Measurements from ENCODE around the gene PIGN.
"Not testable (repeated sequence)": the region's sequence is repeated elsewhere in the genome, so short reads cannot be mapped to it uniquely, and the experiment has no call there.

Gene PIGN

GRCh38 chr18:62048279-62048678 lies 138.6 kb downstream of the PIGN start:
- no peak for TF ChIP-seq POLR2A (IDR thresholded peaks at IDR 0.05; ENCODE audit: extremely low read depth, insufficient read length)
- no peak for TF ChIP-seq MYC (IDR thresholded peaks at IDR 0.05; ENCODE audit: low read depth, low read length)
- TF ChIP-seq, protein P1, sequence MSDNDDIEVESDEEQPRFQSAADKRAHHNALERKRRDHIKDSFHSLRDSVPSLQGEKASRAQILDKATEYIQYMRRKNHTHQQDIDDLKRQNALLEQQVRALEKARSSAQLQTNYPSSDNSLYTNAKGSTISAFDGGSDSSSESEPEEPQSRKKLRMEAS (IDR thresholded peaks at IDR 0.05; ENCODE audit: low read depth, low read length): no peak
- TF ChIP-seq, protein P2, sequence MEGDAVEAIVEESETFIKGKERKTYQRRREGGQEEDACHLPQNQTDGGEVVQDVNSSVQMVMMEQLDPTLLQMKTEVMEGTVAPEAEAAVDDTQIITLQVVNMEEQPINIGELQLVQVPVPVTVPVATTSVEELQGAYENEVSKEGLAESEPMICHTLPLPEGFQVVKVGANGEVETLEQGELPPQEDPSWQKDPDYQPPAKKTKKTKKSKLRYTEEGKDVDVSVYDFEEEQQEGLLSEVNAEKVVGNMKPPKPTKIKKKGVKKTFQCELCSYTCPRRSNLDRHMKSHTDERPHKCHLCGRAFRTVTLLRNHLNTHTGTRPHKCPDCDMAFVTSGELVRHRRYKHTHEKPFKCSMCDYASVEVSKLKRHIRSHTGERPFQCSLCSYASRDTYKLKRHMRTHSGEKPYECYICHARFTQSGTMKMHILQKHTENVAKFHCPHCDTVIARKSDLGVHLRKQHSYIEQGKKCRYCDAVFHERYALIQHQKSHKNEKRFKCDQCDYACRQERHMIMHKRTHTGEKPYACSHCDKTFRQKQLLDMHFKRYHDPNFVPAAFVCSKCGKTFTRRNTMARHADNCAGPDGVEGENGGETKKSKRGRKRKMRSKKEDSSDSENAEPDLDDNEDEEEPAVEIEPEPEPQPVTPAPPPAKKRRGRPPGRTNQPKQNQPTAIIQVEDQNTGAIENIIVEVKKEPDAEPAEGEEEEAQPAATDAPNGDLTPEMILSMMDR (IDR thresholded peaks at IDR 0.05; ENCODE audit: low read depth, low read length): no peak
- no peak for DNase-seq (ENCODE audit: low read depth)
- no peak overlapping the region for H3K4me3 ChIP-seq (ENCODE audit: low read depth, low read length)

DNA sequence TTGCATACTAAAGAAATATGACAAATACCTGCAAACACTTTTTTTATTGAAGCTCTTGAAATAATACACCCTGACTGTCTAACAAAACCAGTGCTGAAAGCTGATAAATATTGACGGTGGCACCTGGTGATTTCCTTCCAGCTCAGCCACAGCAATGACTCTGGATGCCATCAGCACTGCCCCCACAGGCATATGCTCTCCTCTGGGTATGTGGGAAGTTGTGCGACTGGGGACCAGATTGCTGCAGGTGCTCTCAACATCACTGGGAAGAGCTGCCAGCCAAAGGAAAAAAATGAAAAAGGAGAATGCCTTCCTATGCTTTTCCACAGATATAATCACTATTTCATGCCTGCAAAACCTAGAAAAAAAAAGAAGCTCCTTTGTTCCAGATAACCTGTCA lies 141.5 kb downstream of the PIGN start:
- DNase-seq (ENCODE audit: low read depth): no peak
- H3K4me3 ChIP-seq (ENCODE audit: low read depth, low read length): no peak overlapping the region
- no peak for TF ChIP-seq MYC (IDR thresholded peaks at IDR 0.05; ENCODE audit: low read depth, low read length)
- no peak for TF ChIP-seq POLR2A (IDR thresholded peaks at IDR 0.05; ENCODE audit: extremely low read depth, insufficient read length)
- TF ChIP-seq, protein P1 (IDR thresholded peaks at IDR 0.05; ENCODE audit: low read depth, low read length): no peak
- TF ChIP-seq, protein P2 (IDR thresholded peaks at IDR 0.05; ENCODE audit: low read depth, low read length): no peak

DNA sequence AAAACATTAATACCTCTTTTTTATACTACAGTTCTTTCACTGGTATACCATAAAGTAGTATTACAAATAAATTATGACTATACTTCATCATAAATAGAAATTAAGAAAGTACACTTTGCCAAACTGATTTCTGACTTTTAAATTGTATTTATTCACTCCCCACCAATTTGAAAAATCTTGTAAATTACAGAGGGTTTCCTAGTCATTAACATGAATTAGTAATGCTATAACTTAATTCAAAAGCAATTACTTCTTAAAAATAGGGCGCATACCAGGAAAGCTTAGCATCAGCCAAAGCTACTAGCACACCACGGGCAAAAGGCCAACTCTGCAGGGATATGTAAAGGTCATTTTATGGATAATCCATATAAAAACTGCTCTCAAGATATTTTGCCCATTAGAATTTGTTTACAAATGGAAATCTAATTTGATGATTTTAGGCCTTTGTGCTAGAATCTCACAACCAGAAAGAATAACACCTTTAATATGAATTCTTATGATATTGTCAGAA lies 142.3 kb downstream of the PIGN start:
- DNase-seq (ENCODE audit: low read depth): no peak
- TF ChIP-seq, protein P2 (IDR thresholded peaks at IDR 0.05; ENCODE audit: low read depth, low read length): no peak
- TF ChIP-seq MYC (IDR thresholded peaks at IDR 0.05; ENCODE audit: low read depth, low read length): no peak
- TF ChIP-seq, protein P1 (IDR thresholded peaks at IDR 0.05; ENCODE audit: low read depth, low read length): no peak
- H3K4me3 ChIP-seq (ENCODE audit: low read depth, low read length): no peak overlapping the region

DNA sequence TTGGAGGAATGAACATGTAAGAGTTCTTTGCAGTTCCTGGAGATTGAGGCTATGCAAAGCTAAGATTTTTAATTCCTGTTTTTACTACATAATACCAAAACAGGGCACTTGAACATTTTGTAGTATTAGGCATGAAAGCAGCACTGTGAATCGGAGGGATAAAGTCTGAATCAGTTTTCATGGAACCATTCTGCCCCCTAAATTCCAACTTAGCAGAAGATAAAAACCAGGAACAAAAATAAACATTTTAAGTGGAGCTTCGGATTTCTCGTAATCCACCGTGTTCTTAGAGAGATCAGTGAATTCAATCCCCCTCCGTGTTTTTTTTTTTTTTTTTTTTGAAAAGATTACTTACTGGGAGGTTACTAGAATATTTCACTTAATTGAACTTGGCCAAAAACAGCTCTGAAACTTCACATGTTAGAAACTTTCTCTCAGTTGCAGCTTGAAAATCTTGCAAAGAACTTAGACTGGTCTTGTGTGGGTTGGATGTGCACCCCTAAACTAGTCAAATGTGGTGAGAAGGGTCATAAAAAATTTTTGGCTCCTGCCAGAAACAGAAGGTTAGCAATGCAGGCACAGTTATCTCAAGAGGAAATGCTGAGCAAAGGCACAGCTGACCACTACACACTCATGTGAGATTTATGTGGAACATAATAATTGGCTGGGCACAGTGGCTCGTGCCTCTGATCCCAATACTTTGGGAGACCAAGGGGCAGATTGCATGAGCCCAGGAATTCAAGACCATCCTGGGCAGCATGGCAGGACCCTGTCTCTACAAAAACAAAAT lies 148.7 kb downstream of the PIGN start:
- TF ChIP-seq, protein P1 (IDR thresholded peaks at IDR 0.05; ENCODE audit: low read depth, low read length): no peak
- no peak for TF ChIP-seq MYC (IDR thresholded peaks at IDR 0.05; ENCODE audit: low read depth, low read length)
- TF ChIP-seq POLR2A (IDR thresholded peaks at IDR 0.05; ENCODE audit: extremely low read depth, insufficient read length): no peak
- TF ChIP-seq, protein P2 (IDR thresholded peaks at IDR 0.05; ENCODE audit: low read depth, low read length): no peak
- no peak for DNase-seq (ENCODE audit: low read depth)
- no peak overlapping the region for H3K4me3 ChIP-seq (ENCODE audit: low read depth, low read length)

- TF ChIP-seq POLR2A (IDR thresholded peaks at IDR 0.05; ENCODE audit: extremely low read depth, insufficient read length) (no peak), MYC (IDR thresholded peaks at IDR 0.05; ENCODE audit: low read depth, low read length) (no peak)
- TF ChIP-seq, protein P2 (IDR thresholded peaks at IDR 0.05; ENCODE audit: low read depth, low read length): no peak
- TF ChIP-seq, protein P1 (IDR thresholded peaks at IDR 0.05; ENCODE audit: low read depth, low read length): no peak
- no peak for DNase-seq (ENCODE audit: low read depth)
- H3K4me3 ChIP-seq (ENCODE audit: low read depth, low read length): no peak overlapping the region
These were observed 149.7 kb downstream of the PIGN start for GRCh38 chr18:62037012-62037742.

DNA sequence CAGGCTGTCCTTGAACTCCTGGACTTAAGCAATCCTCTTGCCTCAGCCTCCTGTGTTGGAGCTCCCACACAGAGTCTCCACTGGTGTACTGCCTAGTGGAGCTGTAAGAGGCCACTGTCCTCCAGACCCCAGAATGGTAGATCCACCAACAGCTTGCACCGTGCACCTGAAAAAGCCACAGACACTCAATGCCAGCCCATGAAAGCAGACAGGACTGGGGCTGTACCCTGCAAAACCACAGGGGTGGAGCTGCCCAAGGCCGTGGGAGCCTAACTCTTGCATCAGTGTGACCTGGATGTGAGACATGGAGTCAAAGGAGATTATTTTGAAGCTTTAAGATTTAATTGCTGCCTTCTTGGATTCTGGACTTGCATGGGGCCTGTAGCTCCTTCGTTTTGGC lies 152.6 kb downstream of the PIGN start:
- H3K4me3 ChIP-seq (ENCODE audit: low read depth, low read length); DNase-seq (ENCODE audit: low read depth): not testable (repeated sequence)
